ENCODE measurements around the gene SLC38A8.

The SLC38A8 gene

GRCh38 chr16:84042308-84042878 lies at the start of gene SLC38A8:
SLC38A8 (minus strand) TSS chr16:84042795; CDS start chr16:84042157, 638 bp downstream.
- TF ChIP-seq REST (IDR thresholded peaks at IDR 0.05; ENCODE audit: low read depth) (no peak), USF1 (IDR thresholded peaks at IDR 0.05) (no peak), ZBTB7A (IDR thresholded peaks at IDR 0.05; ENCODE audit: low read depth) (0 out of 2 replicates have a peak, but pooled peaks have one; percentile 45), YY1 (IDR thresholded peaks at IDR 0.05; ENCODE audit: low read depth) (no peak), TEAD4 (IDR thresholded peaks at IDR 0.05) (no peak), CEBPB (IDR thresholded peaks at IDR 0.05) (no peak)

- TF ChIP-seq EP300 (IDR thresholded peaks at IDR 0.05; ENCODE audit: borderline replicate concordance) (no peak), TEAD4 (IDR thresholded peaks at IDR 0.05) (no peak), REST (IDR thresholded peaks at IDR 0.05; ENCODE audit: low read depth) (no peak), USF1 (IDR thresholded peaks at IDR 0.05) (no peak), EGR1 (IDR thresholded peaks at IDR 0.05) (no peak), CEBPB (IDR thresholded peaks at IDR 0.05) (no peak), ZBTB7A (IDR thresholded peaks at IDR 0.05; ENCODE audit: low read depth) (no peak), YY1 (IDR thresholded peaks at IDR 0.05; ENCODE audit: low read depth) (no peak), TCF12 (IDR thresholded peaks at IDR 0.05; ENCODE audit: low read depth) (no peak), TAF1 (IDR thresholded peaks at IDR 0.05; ENCODE audit: low read depth) (no peak), RAD21 (IDR thresholded peaks at IDR 0.05; ENCODE audit: low read depth) (no peak), NFIC (IDR thresholded peaks at IDR 0.05) (no peak), CREB1 (IDR thresholded peaks at IDR 0.05; ENCODE audit: low read depth) (no peak), FOXM1 (IDR thresholded peaks at IDR 0.05; ENCODE audit: borderline replicate concordance, low read depth) (no peak), MAX (IDR thresholded peaks at IDR 0.05) (no peak)
Measured at GRCh38 chr16:84091460-84091859, 48.9 kb upstream of the SLC38A8 start.

- TF ChIP-seq MAX (IDR thresholded peaks at IDR 0.05) (no peak), RAD21 (IDR thresholded peaks at IDR 0.05; ENCODE audit: low read depth) (no peak), EGR1 (IDR thresholded peaks at IDR 0.05) (no peak), TEAD4 (IDR thresholded peaks at IDR 0.05) (no peak), REST (IDR thresholded peaks at IDR 0.05; ENCODE audit: low read depth) (no peak), YY1 (IDR thresholded peaks at IDR 0.05; ENCODE audit: low read depth) (no peak), FOXM1 (IDR thresholded peaks at IDR 0.05; ENCODE audit: borderline replicate concordance, low read depth) (no peak), EP300 (IDR thresholded peaks at IDR 0.05; ENCODE audit: borderline replicate concordance) (no peak), TAF1 (IDR thresholded peaks at IDR 0.05; ENCODE audit: low read depth) (no peak), ZBTB7A (IDR thresholded peaks at IDR 0.05; ENCODE audit: low read depth) (no peak), USF1 (IDR thresholded peaks at IDR 0.05) (no peak), TCF12 (IDR thresholded peaks at IDR 0.05; ENCODE audit: low read depth) (no peak), CREB1 (IDR thresholded peaks at IDR 0.05; ENCODE audit: low read depth) (no peak), NFIC (IDR thresholded peaks at IDR 0.05) (no peak)
Measured at GRCh38 chr16:84090211-84090610, 47.6 kb upstream of the SLC38A8 start.
